ENCODE measurements around the gene CCDC177.

CCDC177 gene

DNA sequence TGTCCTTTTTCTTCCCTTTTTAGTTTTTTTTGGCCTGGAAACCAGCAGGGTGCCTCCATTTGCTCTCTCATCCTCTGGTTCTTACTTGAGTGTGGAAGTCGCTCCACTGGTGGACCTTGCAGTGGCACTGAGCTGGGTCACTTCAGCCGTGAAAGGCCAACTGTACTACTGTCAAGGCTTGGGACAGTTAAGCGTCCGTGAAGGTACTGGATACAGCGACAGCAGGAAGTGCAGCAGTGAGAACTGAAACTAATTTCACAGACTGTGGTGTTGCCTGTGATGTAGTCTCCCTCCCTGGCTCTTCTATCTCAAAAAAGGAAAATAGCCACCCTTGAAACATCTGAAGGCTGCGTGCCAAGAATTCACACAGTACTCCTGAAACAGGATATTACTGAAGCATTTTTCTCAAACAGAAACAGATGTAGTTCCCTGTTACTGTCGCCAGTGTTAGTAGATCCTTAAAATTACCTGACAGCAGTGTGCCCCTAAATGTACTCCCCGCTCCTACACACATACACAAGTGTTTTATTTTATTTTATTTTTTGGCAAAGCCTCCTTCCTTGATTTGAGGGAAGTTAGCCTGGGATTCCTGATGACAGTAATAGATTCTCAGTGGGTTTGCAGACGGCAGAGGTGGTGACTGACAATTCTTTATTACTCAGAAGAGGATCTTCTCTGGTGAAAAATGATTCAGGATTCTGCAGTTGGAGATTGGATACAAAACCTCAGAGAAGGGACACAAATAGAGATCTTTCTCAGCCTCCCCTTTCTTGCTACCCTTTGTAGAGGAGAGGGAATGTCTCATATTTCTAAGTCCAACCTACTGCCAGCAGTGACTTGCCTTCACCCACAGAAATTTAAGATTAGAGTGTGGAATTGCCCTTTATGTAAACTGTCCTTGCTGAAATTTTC is 41.1 kb upstream of the CCDC177 start:
- H3K4me3 ChIP-seq (ENCODE audit: low read depth, low read length) = peak overlapping the region; percentile 45
- peak; percentile 91 for DNase-seq (ENCODE audit: low read depth)
- TF ChIP-seq, protein P1, sequence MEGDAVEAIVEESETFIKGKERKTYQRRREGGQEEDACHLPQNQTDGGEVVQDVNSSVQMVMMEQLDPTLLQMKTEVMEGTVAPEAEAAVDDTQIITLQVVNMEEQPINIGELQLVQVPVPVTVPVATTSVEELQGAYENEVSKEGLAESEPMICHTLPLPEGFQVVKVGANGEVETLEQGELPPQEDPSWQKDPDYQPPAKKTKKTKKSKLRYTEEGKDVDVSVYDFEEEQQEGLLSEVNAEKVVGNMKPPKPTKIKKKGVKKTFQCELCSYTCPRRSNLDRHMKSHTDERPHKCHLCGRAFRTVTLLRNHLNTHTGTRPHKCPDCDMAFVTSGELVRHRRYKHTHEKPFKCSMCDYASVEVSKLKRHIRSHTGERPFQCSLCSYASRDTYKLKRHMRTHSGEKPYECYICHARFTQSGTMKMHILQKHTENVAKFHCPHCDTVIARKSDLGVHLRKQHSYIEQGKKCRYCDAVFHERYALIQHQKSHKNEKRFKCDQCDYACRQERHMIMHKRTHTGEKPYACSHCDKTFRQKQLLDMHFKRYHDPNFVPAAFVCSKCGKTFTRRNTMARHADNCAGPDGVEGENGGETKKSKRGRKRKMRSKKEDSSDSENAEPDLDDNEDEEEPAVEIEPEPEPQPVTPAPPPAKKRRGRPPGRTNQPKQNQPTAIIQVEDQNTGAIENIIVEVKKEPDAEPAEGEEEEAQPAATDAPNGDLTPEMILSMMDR (conservative IDR thresholded peaks at IDR 0.05; ENCODE audit: low read depth, low read length) = peak; percentile 9

DNA sequence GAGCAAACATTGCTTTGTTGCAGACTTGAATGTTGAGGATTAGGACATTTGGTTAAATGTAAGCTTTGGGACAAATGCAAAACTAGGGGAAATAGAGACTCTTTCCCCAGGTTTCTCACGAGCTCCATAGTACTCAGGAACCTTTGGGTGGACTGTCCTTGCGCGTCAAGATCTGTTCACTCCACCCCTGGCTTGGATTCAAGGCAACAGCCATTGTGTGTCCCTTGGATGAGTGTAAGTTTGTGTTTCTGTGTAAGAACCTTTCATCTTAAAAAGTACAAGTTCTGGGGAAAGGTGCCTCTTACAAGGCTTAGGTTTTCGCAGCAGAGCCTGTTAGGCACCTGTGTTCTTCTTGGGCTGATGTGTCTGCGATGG is 40.4 kb upstream of the CCDC177 start:
- TF ChIP-seq, protein P1 (conservative IDR thresholded peaks at IDR 0.05; ENCODE audit: low read depth, low read length) = no peak
- DNase-seq (ENCODE audit: low read depth) = no peak
- H3K4me3 ChIP-seq (ENCODE audit: low read depth, low read length) = peak overlapping the region; percentile 45

DNA sequence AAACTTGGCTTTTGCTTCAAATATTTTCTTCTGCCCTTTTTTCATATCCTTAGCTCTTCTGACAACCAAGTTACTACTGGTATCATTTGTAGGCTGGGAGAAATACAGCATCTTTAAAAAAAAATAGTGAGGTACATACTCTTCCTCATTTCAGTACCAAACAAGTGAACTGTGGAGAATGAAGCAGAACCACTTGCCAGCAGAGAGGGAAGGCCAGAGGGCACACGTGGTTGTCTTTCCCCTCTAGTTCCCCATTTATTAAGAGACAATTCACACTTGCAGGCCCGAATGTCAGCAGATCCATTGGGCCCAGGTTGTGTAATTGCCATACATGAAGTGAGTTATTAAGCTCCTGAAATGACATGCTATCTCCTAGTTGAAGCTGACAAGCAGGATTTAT is 39.9 kb upstream of the CCDC177 start:
- TF ChIP-seq, protein P1 (conservative IDR thresholded peaks at IDR 0.05; ENCODE audit: low read depth, low read length) = no peak
- H3K4me3 ChIP-seq (ENCODE audit: low read depth, low read length) = no peak overlapping the region
- DNase-seq (ENCODE audit: low read depth) = no peak

DNA sequence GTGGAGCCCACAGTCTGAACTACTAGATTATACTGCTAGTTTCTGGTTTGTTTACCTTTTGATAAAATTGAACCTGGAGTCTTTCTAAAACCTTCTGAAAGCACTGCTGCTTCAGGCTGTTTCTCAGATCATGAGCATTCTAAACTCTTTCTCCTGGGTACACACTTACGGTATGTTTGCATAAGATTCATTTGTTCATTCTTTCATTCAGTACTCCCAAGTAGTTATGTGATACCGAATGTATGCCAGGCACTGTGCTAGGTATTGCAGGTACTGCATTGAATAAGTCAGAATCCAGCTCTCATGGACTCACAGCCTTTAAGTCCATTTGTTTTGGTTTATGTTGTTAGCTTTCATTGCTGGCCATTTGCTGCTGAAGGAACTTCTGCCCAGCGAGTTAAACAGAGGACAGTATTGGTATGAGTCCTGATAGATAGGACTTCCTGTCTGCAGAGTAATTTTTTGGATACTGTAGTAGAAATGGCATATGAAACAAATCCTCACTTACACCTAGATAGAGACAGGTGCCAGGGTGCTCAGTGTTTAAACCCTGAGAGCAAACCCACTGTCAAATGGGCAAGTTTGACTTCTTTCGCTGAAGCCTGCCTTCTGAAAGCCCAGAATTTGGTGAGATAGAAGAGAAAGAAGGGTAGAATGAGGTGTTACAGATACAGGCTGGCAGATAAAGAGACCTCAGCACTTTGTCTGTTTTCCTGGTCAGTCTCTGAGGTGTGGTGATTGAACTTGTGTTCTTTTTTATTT is 38.8 kb upstream of the CCDC177 start:
- H3K4me3 ChIP-seq (ENCODE audit: low read depth, low read length) = peak overlapping the region; percentile 71
- TF ChIP-seq, protein P1 (conservative IDR thresholded peaks at IDR 0.05; ENCODE audit: low read depth, low read length) = no peak
- DNase-seq (ENCODE audit: low read depth) = no peak

DNA sequence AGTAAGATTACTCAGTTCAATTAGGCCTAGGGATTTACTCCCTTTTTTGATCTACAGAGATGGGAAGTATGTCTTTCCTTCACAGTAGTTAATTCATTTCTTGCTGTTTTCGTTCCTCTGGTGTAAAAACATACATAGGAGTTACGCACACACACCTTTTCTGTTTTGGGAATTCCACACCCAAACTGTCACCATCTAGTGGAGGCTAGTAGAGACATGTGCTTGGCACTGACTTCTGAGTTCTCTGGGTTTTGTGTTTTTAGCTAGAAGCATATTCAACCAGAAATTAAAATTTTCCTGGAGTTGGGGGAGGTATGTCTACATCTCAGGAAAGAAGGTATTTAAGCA is 38.1 kb upstream of the CCDC177 start:
- TF ChIP-seq, protein P1 (conservative IDR thresholded peaks at IDR 0.05; ENCODE audit: low read depth, low read length) = peak; percentile 31
- peak overlapping the region; percentile 71 for H3K4me3 ChIP-seq (ENCODE audit: low read depth, low read length)
- DNase-seq (ENCODE audit: low read depth) = no peak

DNA sequence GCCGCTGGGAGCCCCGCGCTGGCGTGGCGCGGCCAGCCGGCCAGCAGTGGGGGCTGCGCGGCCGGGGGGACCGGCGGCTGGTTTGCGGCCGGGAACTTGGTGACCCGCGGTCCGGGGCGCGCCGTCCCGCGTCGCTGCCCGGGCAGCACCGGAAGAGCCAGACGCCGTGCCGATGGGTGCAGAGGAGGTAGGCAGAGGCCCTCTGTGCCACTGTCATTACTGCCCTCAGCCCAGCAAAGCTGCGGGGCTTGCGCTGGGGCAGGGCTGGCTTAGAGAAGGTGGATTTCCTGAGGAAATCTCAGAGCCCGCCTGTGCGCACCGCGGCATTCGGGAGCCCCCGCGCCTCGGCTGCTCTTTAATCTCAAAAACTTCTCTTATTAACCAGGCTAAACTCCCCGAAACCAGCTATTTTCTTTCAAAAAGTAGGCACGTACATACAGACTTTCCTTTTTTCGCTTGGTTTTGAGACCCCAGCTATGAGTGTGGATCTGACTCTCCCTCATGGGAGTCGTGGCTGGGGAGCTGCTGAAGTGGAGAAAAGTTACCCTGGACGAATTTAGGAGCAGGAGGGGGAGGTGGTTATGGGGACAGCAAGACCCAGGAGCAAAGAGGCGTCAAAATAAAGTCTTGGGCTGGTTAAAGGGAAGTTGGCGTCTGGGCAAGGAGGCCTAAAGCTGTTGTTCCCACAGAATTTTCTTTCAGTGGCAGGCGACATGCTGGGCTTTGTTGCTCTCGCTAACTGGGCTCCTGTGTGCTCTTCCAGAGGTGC is 37.5 kb upstream of the CCDC177 start:
- H3K4me3 ChIP-seq (ENCODE audit: low read depth, low read length) = peak overlapping the region; percentile 71
- no peak for DNase-seq (ENCODE audit: low read depth)
- TF ChIP-seq, protein P1 (conservative IDR thresholded peaks at IDR 0.05; ENCODE audit: low read depth, low read length) = no peak

Measured in choroid plexus epithelial cell (primary cell).